Smooth muscle cell (in vitro differentiated cells): Measurements from ENCODE around the gene CHST8. TPM values are rescaled to one million over a fixed set of nuclear protein-coding genes. Genes with fewer than 3 reads are reported as not detected.
A peak's percentile ranks its signal among the peaks of the same experiment; 100 is the strongest.

ENCODE experiments used
- DNase-seq: peaks from one replicate; lab custom pipeline; 2025; ENCODE audit not compliant: unreplicated experiment; lab: John Stamatoyannopoulos, UW
- H2AFZ ChIP-seq: fragments of 200-600 bp; sonication (generic); 2 replicates; pipeline ENCODE4 v1.6.0; 2016; ENCODE audit warnings: antibody characterized with exemption, low read depth, mild to moderate bottlenecking
- H3F3A ChIP-seq: fragments of 200-600 bp; sonication (generic); 2 replicates; pipeline ENCODE4 v1.6.0; 2017; ENCODE audit warnings: antibody characterized with exemption, low read depth
- H3K27ac ChIP-seq: fragments of 200-600 bp; sonication (generic); 2 replicates; pipeline ENCODE4 v1.5.1; 2016; ENCODE audit warnings: low read depth, mild to moderate bottlenecking
- H3K27me3 ChIP-seq: fragments of 200-600 bp; sonication (generic); 2 replicates; pipeline ENCODE4 v1.6.1; 2016; ENCODE audit warnings: low read depth, mild to moderate bottlenecking
- H3K36me3 ChIP-seq: fragments of 200-600 bp; sonication (generic); 2 replicates; pipeline ENCODE4 v1.5.1; 2016; ENCODE audit warnings: low read depth
- H3K4me1 ChIP-seq: fragments of 200-600 bp; sonication (generic); 2 replicates; pipeline ENCODE4 v1.5.1; 2016; ENCODE audit warnings: low read depth
- H3K4me2 ChIP-seq: fragments of 200-600 bp; sonication (generic); 2 replicates; pipeline ENCODE4 v1.6.0; 2016; ENCODE audit warnings: mild to moderate bottlenecking
- H3K4me3 ChIP-seq: fragments of 200-600 bp; sonication (generic); 2 replicates; pipeline ENCODE4 v1.5.1; 2016; ENCODE audit warnings: mild to moderate bottlenecking
- H3K79me2 ChIP-seq: fragments of 200-600 bp; sonication (generic); 2 replicates; pipeline ENCODE4 v1.6.0; 2016; ENCODE audit warnings: low read depth, mild to moderate bottlenecking
- H3K9ac ChIP-seq: fragments of 200-600 bp; sonication (generic); 2 replicates; pipeline ENCODE4 v1.6.0; 2016; ENCODE audit warnings: low read depth
- H3K9me3 ChIP-seq: fragments of 200-600 bp; sonication (generic); replicated peaks from 2 replicates; pipeline ENCODE4 v1.5.1; 2016; ENCODE audit warnings: low read depth
- H4K20me1 ChIP-seq: fragments of 200-600 bp; sonication (generic); 2 replicates; pipeline ENCODE4 v1.6.0; 2016; ENCODE audit warnings: low read depth
- CTCF ChIP-seq: fragments of 200-600 bp; sonication (generic); IDR thresholded peaks from 2 replicates; pipeline ENCODE4 v1.5.1; 2017; ENCODE audit warnings: borderline replicate concordance, mild to moderate bottlenecking, antibody characterized with exemption; ENCODE audit not compliant: insufficient read depth, poor library complexity, severe bottlenecking
- WGBS: methylation state at CpG from one replicate; pipeline ENCODE4 v1.1.7; 2016; ENCODE audit warnings: low lambda C conversion rate; 5-methylcytosine and 5-hydroxymethylcytosine counted together
- polyA plus RNA-seq: library from polyadenylated mRNA; unstranded; fragments of >200 nt; fragmentation: Nextera tagmentation; extraction: Ambion mirVana; gene quantifications from 2 replicates; pipeline ENCODE4 v1.2.1, GENCODE V29; 2016
- total RNA-seq: library from RNA; depleted of rRNA; stranded (reverse); fragments of >200 nt; gene quantifications from 2 replicates; pipeline ENCODE4 v1.2.3, GENCODE V29; 2014

The CHST8 gene
- total and polyA plus RNA-seq, 2 experiments from 2014 or later = not detected

GRCh38 chr19:33736787-33737186 is 115.0 kb downstream of the CHST8 start:
- Histone ChIP-seq H3K27ac (no peak overlapping the region), H2AFZ (no peak overlapping the region), H3K79me2 (no peaks in the 10 kb centered on the region), H3K27me3 (no peaks in the 10 kb centered on the region), H3F3A (no peaks in the 10 kb centered on the region), H3K4me3 (no peak overlapping the region), H3K4me2 (no peak overlapping the region), H3K4me1 (no peaks in the 10 kb centered on the region), H4K20me1 (no peaks in the 10 kb centered on the region), H3K9me3 (no peaks in the 10 kb centered on the region), H3K36me3 (no peaks in the 10 kb centered on the region), H3K9ac (no peak overlapping the region)
- no peak for TF ChIP-seq CTCF
- no peak for DNase-seq
- WGBS = 65% methylated on average over 3 of the region's 3 CpGs

GRCh38 chr19:33737681-33738371 is 116.1 kb downstream of the CHST8 start:
- WGBS = 74% methylated on average over 4 of the region's 4 CpGs
- Histone ChIP-seq H3K27me3 (no peaks in the 10 kb centered on the region), H3K9ac (no peak overlapping the region), H4K20me1 (no peaks in the 10 kb centered on the region), H3K79me2 (no peaks in the 10 kb centered on the region), H3K4me3 (no peak overlapping the region), H3K4me2 (no peak overlapping the region), H3K9me3 (no peaks in the 10 kb centered on the region), H3K36me3 (no peaks in the 10 kb centered on the region), H3K4me1 (no peaks in the 10 kb centered on the region), H3K27ac (no peak overlapping the region), H3F3A (no peaks in the 10 kb centered on the region), H2AFZ (no peak overlapping the region)
- TF ChIP-seq CTCF = no peak
- no peak for DNase-seq

GRCh38 chr19:33740811-33741396 is 119.2 kb downstream of the CHST8 start:
- DNase-seq = peak; percentile 1
- H3K9ac ChIP-seq = no peak overlapping the region
- no peaks in the 10 kb centered on the region for H3F3A ChIP-seq
- no peak overlapping the region for H3K27ac ChIP-seq
- no peaks in the 10 kb centered on the region for H3K36me3 ChIP-seq
- no peak overlapping the region for H2AFZ ChIP-seq
- H3K4me2 ChIP-seq = no peak overlapping the region
- no peaks in the 10 kb centered on the region for H3K4me1 ChIP-seq
- H3K79me2 ChIP-seq = no peaks in the 10 kb centered on the region
- no peaks in the 10 kb centered on the region for H3K9me3 ChIP-seq
- no peaks in the 10 kb centered on the region for H4K20me1 ChIP-seq
- TF ChIP-seq CTCF = no peak
- 35% methylated on average over 9 of the region's 9 CpGs for WGBS
- no peaks in the 10 kb centered on the region for H3K27me3 ChIP-seq
- H3K4me3 ChIP-seq = no peak overlapping the region

GRCh38 chr19:33745297-33745696 is 123.5 kb downstream of the CHST8 start:
- Histone ChIP-seq H3K4me3 (no peak overlapping the region), H3K9me3 (no peaks in the 10 kb centered on the region), H3K9ac (no peak overlapping the region), H3K36me3 (no peaks in the 10 kb centered on the region), H3K4me1 (no peaks in the 10 kb centered on the region), H3K4me2 (no peak overlapping the region), H4K20me1 (no peaks in the 10 kb centered on the region), H3K79me2 (no peaks in the 10 kb centered on the region), H3F3A (no peaks in the 10 kb centered on the region), H3K27ac (no peak overlapping the region), H3K27me3 (no peaks in the 10 kb centered on the region), H2AFZ (no peak overlapping the region)
- 83% methylated on average over 6 of the region's 6 CpGs for WGBS
- DNase-seq = no peak
- no peak for TF ChIP-seq CTCF
